Ovary (tissue), 3 donors: Measurements from ENCODE around the gene RAPGEF4.

Source experiments
- EP300 ChIP-seq: sonication (generic); formaldehyde crosslinking; IDR thresholded peaks from one replicate; pipeline ENCODE4 v1.6.1; 2017; ENCODE audit warnings: antibody characterized with exemption
- POLR2A ChIP-seq: fragments of 450-650 bp; IDR thresholded peaks from one replicate; pipeline ENCODE4 v1.6.1; 2017; ENCODE audit warnings: antibody characterized with exemption, mild to moderate bottlenecking, moderate library complexity
- TF ChIP-seq, protein P1 (sequence below), 3 donors: fragments of 450-650 bp in 2 of 3; fragments of 200-600 bp in 1 of 3; IDR thresholded peaks; one replicate each; pipeline versions ENCODE4 v1.5.1 to v1.8.0; 2016 to 2022; ENCODE audit warnings: antibody characterized with exemption in 3 of 3, mild to moderate bottlenecking in 1 of 3
- donor health status: DM: no; HTN: no; CAD: no.

DNA sequence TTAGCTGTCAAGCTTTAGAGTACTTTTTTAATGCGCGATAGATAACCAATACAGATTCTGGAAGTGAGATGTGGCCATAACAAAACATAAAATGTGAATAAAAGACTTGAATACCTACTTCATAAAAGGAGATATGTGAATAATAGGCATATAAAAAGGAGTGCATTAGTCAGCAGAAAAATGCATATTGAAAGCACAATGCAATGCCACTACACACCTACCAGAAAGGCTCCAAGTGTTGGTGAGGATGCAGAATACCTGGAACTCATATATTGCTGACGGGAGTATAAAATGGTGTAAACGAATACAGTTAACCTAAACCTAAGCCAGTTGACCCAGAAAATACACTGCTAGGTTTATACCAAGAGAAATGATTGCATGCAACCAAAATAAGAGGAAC is 10.9 kb upstream of the RAPGEF4 start:
- TF ChIP-seq, protein P1, sequence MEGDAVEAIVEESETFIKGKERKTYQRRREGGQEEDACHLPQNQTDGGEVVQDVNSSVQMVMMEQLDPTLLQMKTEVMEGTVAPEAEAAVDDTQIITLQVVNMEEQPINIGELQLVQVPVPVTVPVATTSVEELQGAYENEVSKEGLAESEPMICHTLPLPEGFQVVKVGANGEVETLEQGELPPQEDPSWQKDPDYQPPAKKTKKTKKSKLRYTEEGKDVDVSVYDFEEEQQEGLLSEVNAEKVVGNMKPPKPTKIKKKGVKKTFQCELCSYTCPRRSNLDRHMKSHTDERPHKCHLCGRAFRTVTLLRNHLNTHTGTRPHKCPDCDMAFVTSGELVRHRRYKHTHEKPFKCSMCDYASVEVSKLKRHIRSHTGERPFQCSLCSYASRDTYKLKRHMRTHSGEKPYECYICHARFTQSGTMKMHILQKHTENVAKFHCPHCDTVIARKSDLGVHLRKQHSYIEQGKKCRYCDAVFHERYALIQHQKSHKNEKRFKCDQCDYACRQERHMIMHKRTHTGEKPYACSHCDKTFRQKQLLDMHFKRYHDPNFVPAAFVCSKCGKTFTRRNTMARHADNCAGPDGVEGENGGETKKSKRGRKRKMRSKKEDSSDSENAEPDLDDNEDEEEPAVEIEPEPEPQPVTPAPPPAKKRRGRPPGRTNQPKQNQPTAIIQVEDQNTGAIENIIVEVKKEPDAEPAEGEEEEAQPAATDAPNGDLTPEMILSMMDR (IDR thresholded peaks at IDR 0.05): no peak
- TF ChIP-seq POLR2A (no peak), EP300 (no peak)
